KMS-11 (cell line): ENCODE data around the gene SFRP2.

Experiments used
- H2AFZ ChIP-seq: fragments of 200-600 bp; sonication (generic); 2 replicates; pipeline ENCODE4 v1.6.1; 2016; ENCODE audit warnings: antibody characterized with exemption, mixed run types, low read depth
- H3K27ac ChIP-seq: fragments of 200-600 bp; sonication (generic); 2 replicates; pipeline ENCODE4 v1.6.1; 2016; ENCODE audit warnings: mild to moderate bottlenecking, mixed run types
- H3K27me3 ChIP-seq: fragments of 200-600 bp; sonication (generic); 2 replicates; pipeline ENCODE4 v1.6.1; 2017; ENCODE audit warnings: mild to moderate bottlenecking, low read depth, mixed run types, moderate library complexity; ENCODE audit not compliant: insufficient read depth
- H3K36me3 ChIP-seq: fragments of 200-600 bp; sonication (generic); 2 replicates; pipeline ENCODE4 v1.6.1; 2017; ENCODE audit warnings: mild to moderate bottlenecking, mixed run types; ENCODE audit not compliant: insufficient read depth
- H3K4me1 ChIP-seq: fragments of 200-600 bp; sonication (generic); 2 replicates; pipeline ENCODE4 v1.6.1; 2016; ENCODE audit warnings: mild to moderate bottlenecking, low read depth, mixed run types; ENCODE audit not compliant: poor library complexity, severe bottlenecking
- H3K4me2 ChIP-seq: fragments of 200-600 bp; sonication (generic); 2 replicates; pipeline ENCODE4 v1.7.0; 2016; ENCODE audit warnings: mild to moderate bottlenecking, mixed run types
- H3K4me3 ChIP-seq: fragments of 200-600 bp; sonication (generic); IDR thresholded peaks from 2 replicates; pipeline ENCODE4 v1.6.1; 2017; ENCODE audit warnings: low read depth, low read length, mixed read lengths; ENCODE audit not compliant: insufficient read depth
- H3K79me2 ChIP-seq: fragments of 200-600 bp; sonication (generic); 2 replicates; pipeline ENCODE4 v1.6.1; 2016; ENCODE audit warnings: low read depth, mixed run types; ENCODE audit not compliant: insufficient read depth
- H3K9ac ChIP-seq: fragments of 200-600 bp; sonication (generic); 2 replicates; pipeline ENCODE4 v1.6.1; 2016; ENCODE audit warnings: mild to moderate bottlenecking, mixed run types
- H4K20me1 ChIP-seq: fragments of 200-600 bp; sonication (generic); 2 replicates; pipeline ENCODE4 v1.6.1; 2016; ENCODE audit warnings: mild to moderate bottlenecking, mixed run types; ENCODE audit not compliant: insufficient read depth
- TF ChIP-seq, protein P1 (sequence below): fragments of 200-600 bp; sonication (generic); conservative IDR thresholded peaks from 2 replicates; pipeline ENCODE4 v1.6.1; 2017; ENCODE audit warnings: low read depth, mild to moderate bottlenecking, antibody characterized with exemption, low read length, moderate library complexity, mixed read lengths

Gene SFRP2

DNA sequence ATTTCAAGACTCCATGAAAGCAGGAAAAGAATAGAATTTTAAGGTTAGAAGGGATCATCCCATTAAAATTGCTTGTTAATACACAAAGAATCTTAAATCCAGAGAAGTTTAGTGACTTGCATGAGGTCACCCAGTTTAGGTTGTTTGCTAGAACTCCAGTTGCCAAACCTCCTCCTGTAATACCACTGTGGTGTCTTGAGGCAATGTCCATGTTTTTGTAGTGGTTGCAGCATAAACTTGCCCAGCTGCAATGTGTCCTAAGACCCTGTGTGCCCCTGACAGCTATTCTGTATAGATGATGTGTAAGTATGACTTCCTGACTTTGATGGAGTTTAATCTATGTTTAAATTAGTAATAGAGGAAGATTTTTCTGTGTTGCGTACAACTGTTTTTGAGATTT lies 6.3 kb downstream of the SFRP2 start:
- no peak overlapping the region for H3K9ac ChIP-seq
- no peak overlapping the region for H3K27ac ChIP-seq
- TF ChIP-seq, protein P1, sequence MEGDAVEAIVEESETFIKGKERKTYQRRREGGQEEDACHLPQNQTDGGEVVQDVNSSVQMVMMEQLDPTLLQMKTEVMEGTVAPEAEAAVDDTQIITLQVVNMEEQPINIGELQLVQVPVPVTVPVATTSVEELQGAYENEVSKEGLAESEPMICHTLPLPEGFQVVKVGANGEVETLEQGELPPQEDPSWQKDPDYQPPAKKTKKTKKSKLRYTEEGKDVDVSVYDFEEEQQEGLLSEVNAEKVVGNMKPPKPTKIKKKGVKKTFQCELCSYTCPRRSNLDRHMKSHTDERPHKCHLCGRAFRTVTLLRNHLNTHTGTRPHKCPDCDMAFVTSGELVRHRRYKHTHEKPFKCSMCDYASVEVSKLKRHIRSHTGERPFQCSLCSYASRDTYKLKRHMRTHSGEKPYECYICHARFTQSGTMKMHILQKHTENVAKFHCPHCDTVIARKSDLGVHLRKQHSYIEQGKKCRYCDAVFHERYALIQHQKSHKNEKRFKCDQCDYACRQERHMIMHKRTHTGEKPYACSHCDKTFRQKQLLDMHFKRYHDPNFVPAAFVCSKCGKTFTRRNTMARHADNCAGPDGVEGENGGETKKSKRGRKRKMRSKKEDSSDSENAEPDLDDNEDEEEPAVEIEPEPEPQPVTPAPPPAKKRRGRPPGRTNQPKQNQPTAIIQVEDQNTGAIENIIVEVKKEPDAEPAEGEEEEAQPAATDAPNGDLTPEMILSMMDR: no peak
- no peaks in the 10 kb centered on the region for H3K36me3 ChIP-seq
- no peak overlapping the region for H2AFZ ChIP-seq
- H3K4me1 ChIP-seq: no peaks in the 10 kb centered on the region
- H4K20me1 ChIP-seq: no peaks in the 10 kb centered on the region
- no peak overlapping the region for H3K4me2 ChIP-seq
- no peaks in the 10 kb centered on the region for H3K27me3 ChIP-seq
- H3K4me3 ChIP-seq: no peak overlapping the region
- no peaks in the 10 kb centered on the region for H3K79me2 ChIP-seq

DNA sequence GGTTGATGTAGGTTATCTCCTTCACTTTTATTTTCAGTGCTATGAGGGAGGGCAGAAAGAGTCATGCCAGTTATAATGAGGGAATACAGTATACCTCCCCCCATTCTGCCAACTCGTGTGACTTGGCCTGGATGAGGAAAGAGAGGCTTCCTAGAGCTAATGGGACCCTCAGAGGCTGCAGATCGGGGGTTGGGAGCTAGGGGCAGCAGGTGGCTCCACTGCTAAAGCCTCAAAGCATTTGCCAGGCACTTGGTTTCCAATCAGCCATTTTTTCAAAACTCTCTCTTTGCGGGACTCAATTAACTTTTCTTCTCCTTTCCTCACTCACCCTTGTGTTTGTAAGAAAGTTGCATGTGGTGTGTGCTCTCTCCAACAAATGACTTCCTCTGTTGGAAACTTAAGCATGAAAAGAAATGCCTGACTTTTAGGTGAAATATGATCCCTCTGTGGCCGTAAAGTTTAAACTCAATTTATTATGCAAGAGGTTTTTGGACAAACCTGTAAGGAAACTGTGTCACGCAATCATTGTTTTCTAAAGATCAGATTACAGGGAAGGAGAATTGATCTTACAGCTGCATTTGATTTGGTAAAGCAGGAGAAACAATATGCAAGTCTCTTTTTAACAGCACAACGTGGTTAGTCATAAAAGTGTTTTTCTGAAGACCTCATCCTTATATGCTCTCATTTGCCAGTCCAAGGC lies 7.0 kb downstream of the SFRP2 start:
- no peaks in the 10 kb centered on the region for H3K27me3 ChIP-seq
- H3K4me3 ChIP-seq: no peak overlapping the region
- no peak overlapping the region for H3K4me2 ChIP-seq
- H3K9ac ChIP-seq: no peak overlapping the region
- H3K27ac ChIP-seq: no peak overlapping the region
- H3K4me1 ChIP-seq: no peaks in the 10 kb centered on the region
- H3K36me3 ChIP-seq: no peaks in the 10 kb centered on the region
- no peaks in the 10 kb centered on the region for H4K20me1 ChIP-seq
- no peak overlapping the region for H2AFZ ChIP-seq
- H3K79me2 ChIP-seq: no peaks in the 10 kb centered on the region
- TF ChIP-seq, protein P1: no peak

DNA sequence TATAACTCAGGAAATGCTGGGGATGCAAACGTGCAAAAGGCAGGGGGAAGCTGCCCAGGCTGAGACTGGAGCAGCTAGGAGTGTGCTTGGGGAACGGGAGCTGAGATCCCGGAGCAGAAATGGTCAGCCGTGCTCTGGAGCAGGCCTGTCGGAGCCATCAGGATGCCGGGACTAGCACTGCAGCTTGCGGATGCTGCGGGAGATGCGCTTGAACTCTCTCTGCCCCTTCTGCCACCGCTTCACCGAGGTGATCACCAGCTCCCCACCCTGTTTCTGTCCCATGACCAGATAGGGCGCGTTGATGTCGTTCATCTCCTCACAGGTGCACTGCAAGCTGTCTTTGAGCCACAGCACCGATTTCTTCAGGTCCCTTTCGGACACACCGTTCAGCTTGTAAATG lies 7.6 kb downstream of the SFRP2 start:
- Histone ChIP-seq H3K79me2 (no peaks in the 10 kb centered on the region), H3K27ac (no peak overlapping the region), H3K36me3 (no peaks in the 10 kb centered on the region), H3K4me3 (no peak overlapping the region), H2AFZ (no peak overlapping the region), H3K4me2 (no peak overlapping the region), H3K27me3 (no peaks in the 10 kb centered on the region), H4K20me1 (no peaks in the 10 kb centered on the region), H3K9ac (no peak overlapping the region), H3K4me1 (no peaks in the 10 kb centered on the region)
- TF ChIP-seq, protein P1: no peak

DNA sequence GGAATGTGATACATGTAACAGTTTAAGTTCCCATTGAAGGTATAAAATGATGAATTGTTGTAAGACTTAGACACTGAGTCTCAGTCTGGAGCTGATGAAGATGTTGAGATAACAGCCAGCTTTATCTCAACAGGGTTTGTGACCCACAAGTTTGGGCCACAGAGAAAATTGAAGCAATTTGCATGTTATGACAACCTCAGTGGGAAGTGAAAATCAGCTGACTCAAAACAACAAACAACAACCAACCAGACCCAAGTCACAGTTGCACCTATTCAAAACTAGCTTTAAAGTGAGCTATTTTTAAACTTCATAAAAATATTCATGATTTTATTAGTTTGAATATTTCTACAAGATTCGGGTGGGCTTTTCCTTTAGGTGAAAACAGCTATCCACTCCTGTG lies 8.0 kb downstream of the SFRP2 start:
- Histone ChIP-seq H3K27ac (no peak overlapping the region), H4K20me1 (no peaks in the 10 kb centered on the region), H3K9ac (no peak overlapping the region), H3K27me3 (no peaks in the 10 kb centered on the region), H3K79me2 (no peaks in the 10 kb centered on the region), H3K4me2 (no peak overlapping the region), H3K36me3 (no peaks in the 10 kb centered on the region), H3K4me3 (no peak overlapping the region), H2AFZ (no peak overlapping the region), H3K4me1 (no peaks in the 10 kb centered on the region)
- TF ChIP-seq, protein P1: no peak
